Mucosa of descending colon (tissue), 3 donors: Measurements from ENCODE around the gene CHD3. TPM values are rescaled to one million over a fixed set of nuclear protein-coding genes. Genes with fewer than 3 reads are reported as not detected.
A peak's percentile ranks its signal among the peaks of the same experiment; 100 is the strongest.

Experiments used
- ATAC-seq: fragments of 200-7000 bp; cut with Tn5 transposase; one replicate; pipeline ENCODE4 v1.9.1; 2020; ENCODE audit warnings: mild to moderate bottlenecking, moderate library complexity
- DNase-seq, 3 donors: peaks; one replicate each; pipeline ENCODE4 v3.0.0-alpha.2; 2020
- H3K36me3 ChIP-seq: fragments of 200-600 bp; one replicate; pipeline ENCODE4 v1.8.0; 2021; ENCODE audit warnings: low read depth, mild to moderate bottlenecking
- H3K4me1 ChIP-seq: fragments of 200-600 bp; one replicate; pipeline ENCODE4 v1.8.0; 2021; ENCODE audit warnings: low read depth, mild to moderate bottlenecking
- H3K4me3 ChIP-seq: fragments of 200-600 bp; one replicate; pipeline ENCODE4 v1.8.0; 2021; ENCODE audit warnings: mild to moderate bottlenecking
- H3K9me3 ChIP-seq: fragments of 200-600 bp; one replicate; pipeline ENCODE4 v1.8.0; 2021; ENCODE audit warnings: mild to moderate bottlenecking
- CTCF ChIP-seq: fragments of 200-600 bp; IDR thresholded peaks from one replicate; pipeline ENCODE4 v1.8.0; 2022; ENCODE audit warnings: antibody characterized with exemption, mild to moderate bottlenecking
- intact Hi-C, 2 donors: fragments of 100-400 bp; cut with DNase I in 1 of 2; cut with micrococcal nuclease in 1 of 2; formaldehyde crosslinking; loops; one replicate each; pipeline versions ENCODE4 v1.11.0 to v1.11.1; 2022; cut with DNase I, micrococcal nuclease
- total RNA-seq, 3 donors: library from RNA; stranded (reverse); fragmentation: NEBNext Ultra II Directional in 2 of 3; extraction: Animal tissue kit (Norgen Biotek cat#: 25700) in 2 of 3; gene quantifications; one replicate each; pipeline versions ENCODE4 v1.2.1 to v1.2.4, GENCODE V29; 2021 to 2023
- donor health status: DM: no; HTN: no; CAD: no; lungs with moderate emphysema.
- donor health status: DM: no; HTN: no; CAD: no.
- donor health status: DM: no; HTN: yes; CAD: no.

The CHD3 gene
- total RNA-seq, 3 donors from 2014 or later = 52.7 to 151 (median 56.5) TPM

GRCh38 chr17:7873051-7873450 lies 15.5 kb upstream of the CHD3 start:
- no peaks in the 10 kb centered on the region for H3K4me1 ChIP-seq
- H3K36me3 ChIP-seq = no peaks in the 10 kb centered on the region
- no peaks in the 10 kb centered on the region for H3K9me3 ChIP-seq
- H3K4me3 ChIP-seq = no peak overlapping the region
- ATAC-seq (no peak), DNase-seq (no peak)
- intact Hi-C loops = no loop called here
- no peak for TF ChIP-seq CTCF

- no peaks in the 10 kb centered on the region for H3K9me3 ChIP-seq
- ATAC-seq = no peak
- no peak overlapping the region for H3K4me3 ChIP-seq
- H3K36me3 ChIP-seq = no peaks in the 10 kb centered on the region
- peaks cover 8% of the 10 kb centered on the region for H3K4me1 ChIP-seq
- no peak for DNase-seq
- intact Hi-C loops = no loop called here
- no peak for TF ChIP-seq CTCF
Observed at GRCh38 chr17:7875804-7876370, 12.7 kb upstream of the CHD3 start.

- no peaks in the 10 kb centered on the region for H3K9me3 ChIP-seq
- peaks cover 25% of the 10 kb centered on the region for H3K4me1 ChIP-seq
- no peak for TF ChIP-seq CTCF
- ATAC-seq = no peak
- DNase-seq = no peak
- no peak overlapping the region for H3K4me3 ChIP-seq
- intact Hi-C loops = no loop called here
- H3K36me3 ChIP-seq = no peaks in the 10 kb centered on the region
Observed at GRCh38 chr17:7878234-7878633, 10.4 kb upstream of the CHD3 start.

- no peak overlapping the region for H3K4me3 ChIP-seq
- H3K36me3 ChIP-seq = no peaks in the 10 kb centered on the region
- intact Hi-C loops = no loop called here
- ATAC-seq (peak; percentile 15), DNase-seq (no peak)
- no peaks in the 10 kb centered on the region for H3K9me3 ChIP-seq
- H3K4me1 ChIP-seq = peaks cover 25% of the 10 kb centered on the region
- TF ChIP-seq CTCF = no peak
Observed at GRCh38 chr17:7880076-7880868, 8.3 kb upstream of the CHD3 start.

- TF ChIP-seq CTCF = no peak
- no peak for ATAC-seq
- no peaks in the 10 kb centered on the region for H3K36me3 ChIP-seq
- no peak for DNase-seq
- H3K4me3 ChIP-seq = no peak overlapping the region
- H3K9me3 ChIP-seq = no peaks in the 10 kb centered on the region
- intact Hi-C loops = no loop called here
- peaks cover 30% of the 10 kb centered on the region for H3K4me1 ChIP-seq
Observed at GRCh38 chr17:7881276-7882054, 7.1 kb upstream of the CHD3 start.
